GM19035 (cell line): ENCODE measurements around the gene TASP1.
"Not testable (repeated sequence)": the region's sequence is repeated elsewhere in the genome, so short reads cannot be mapped to it uniquely, and the experiment has no call there.

ENCODE experiments used
- ATAC-seq: cut with Tn5 transposase; IDR thresholded peaks from one replicate; pipeline ENCODE4 v1.9.1; 2021; ENCODE audit not compliant: unreplicated experiment

The TASP1 gene

GRCh38 chr20:13507646-13508045, 131.1 kb downstream of the TASP1 start:
- no peak for ATAC-seq

- ATAC-seq = no peak
These were observed 137.2 kb downstream of the TASP1 start for GRCh38 chr20:13501500-13501899.

- ATAC-seq = no peak
These were observed 144.7 kb downstream of the TASP1 start for GRCh38 chr20:13494019-13494418.

GRCh38 chr20:13493143-13493542, 145.6 kb downstream of the TASP1 start:
- no peak for ATAC-seq

GRCh38 chr20:13492001-13492481, 146.7 kb downstream of the TASP1 start:
- ATAC-seq = no peak

GRCh38 chr20:13487202-13487601, 151.5 kb downstream of the TASP1 start:
- no peak for ATAC-seq

GRCh38 chr20:13486694-13487093, 152.0 kb downstream of the TASP1 start:
- ATAC-seq = no peak

- ATAC-seq = no peak
These were observed 153.2 kb downstream of the TASP1 start for GRCh38 chr20:13485576-13485975.

GRCh38 chr20:13485019-13485418, 153.7 kb downstream of the TASP1 start:
- ATAC-seq = not testable (repeated sequence)

GRCh38 chr20:13483472-13483871, 155.3 kb downstream of the TASP1 start:
- ATAC-seq = not testable (repeated sequence)

- no peak for ATAC-seq
These were observed 160.4 kb downstream of the TASP1 start for GRCh38 chr20:13478366-13478765.

GRCh38 chr20:13474467-13474866, 164.3 kb downstream of the TASP1 start:
- no peak for ATAC-seq

GRCh38 chr20:13469262-13469661, 169.5 kb downstream of the TASP1 start:
- no peak for ATAC-seq

GRCh38 chr20:13468166-13468565, 170.6 kb downstream of the TASP1 start:
- no peak for ATAC-seq

- ATAC-seq = no peak
These were observed 174.0 kb downstream of the TASP1 start for GRCh38 chr20:13464702-13465101.

GRCh38 chr20:13461849-13462458, 176.8 kb downstream of the TASP1 start:
- ATAC-seq = no peak

GRCh38 chr20:13458860-13459451, 179.8 kb downstream of the TASP1 start:
- ATAC-seq = peak; percentile 95

GRCh38 chr20:13457487-13457886, 181.2 kb downstream of the TASP1 start:
- no peak for ATAC-seq

- ATAC-seq = no peak
These were observed 183.0 kb downstream of the TASP1 start for GRCh38 chr20:13455713-13456112.

GRCh38 chr20:13453367-13453766, 185.4 kb downstream of the TASP1 start:
- ATAC-seq = no peak

GRCh38 chr20:13452470-13453124, 186.1 kb downstream of the TASP1 start:
- ATAC-seq = no peak

- ATAC-seq = no peak
These were observed 188.8 kb downstream of the TASP1 start for GRCh38 chr20:13449868-13450434.
